Heart left ventricle (tissue), 13 donors: Measurements from ENCODE around the gene SEC62.

ENCODE experiments used
- CTCF ChIP-seq, 12 donors: fragments of 200-600 bp; sonication (generic) in 4 of 12; IDR thresholded peaks; one replicate each; pipeline versions ENCODE4 v1.5.0 to v1.8.0; 2018 to 2022; ENCODE audit warnings: antibody characterized with exemption in 12 of 12, mild to moderate bottlenecking in 5 of 12
- POLR2A ChIP-seq, 2 donors: fragments of 450-650 bp; IDR thresholded peaks; one replicate each; pipeline ENCODE4 v1.6.1; 2017; ENCODE audit warnings: antibody characterized with exemption in 2 of 2, mild to moderate bottlenecking in 2 of 2, moderate library complexity in 2 of 2
- donor health status: ischemic (EF 13 %, LVEDD 7.1; RV severe dilation, severe dysfunction).
- donor health status: DM: no; HTN: yes; CAD: no.
- donor health status: DM: no; HTN: no; CAD: no.
- donor health status: ischemic (EF 25% LVEDD 6.9; RV normal size, moderate dysfunction).
- donor health status: ischemic (EF 25% LVEDD 5.7; RV mildly dilated, moderate dysfunction).
- donor health status: ischemic (EF 35%, LVEDD 5.7; RV mildly dilated, moderate dysfunction).
- donor health status: nonischemic (EF 11% LVEDD 7.7; RV severe dilation, severe dysfunction).
- donor health status: DM: yes; HTN: yes; CAD: no.
- donor health status: PGD.
- donor health status: ischemic (EF 29% LVEDD 5.4; RV normal size, mild dysfunction).
- donor health status: nonischemic (EF 23%, LVEDD 6.1; RV moderate dilation, normal function).

GRCh38 chr3:169970847-169971246 is 4.2 kb downstream of the SEC62 start:
- TF ChIP-seq CTCF (IDR thresholded peaks at IDR 0.05) (no peak), POLR2A (IDR thresholded peaks at IDR 0.05) (no peak)
